PC-9 (cell line): Measurements from ENCODE around the gene LYZL6. TPM values are rescaled to one million over a fixed set of nuclear protein-coding genes. Genes with fewer than 3 reads are reported as not detected.

ENCODE experiments used
- BruUV-seq: library from RNA; stranded (reverse); fragments of 400-500 nt; replicated peaks from 2 replicates; lab custom pipeline; 2021; lab: Mats Ljungman, UMichigan
- CTCF ChIA-PET: fragments of 300-600 bp; sonication (Branson Sonifier 250); formaldehyde crosslinking; loops from one replicate; lab custom pipeline; 2022; ENCODE audit warnings: antibody characterized with exemption; lab: Charles Lee
- POLR2A ChIA-PET: fragments of 300-600 bp; sonication (Branson Sonifier 250); formaldehyde crosslinking; loops from one replicate; lab custom pipeline; 2022; ENCODE audit warnings: antibody characterized with exemption; ENCODE audit not compliant: unreplicated experiment; lab: Charles Lee
- DNase-seq, 2 experiments: peaks; one replicate each; pipeline versions ENCODE4 v3.0.0 to v3.0.0-alpha.2; 2015 to 2022; ENCODE audit warnings: mixed read lengths in 1 of 2
- H2AFZ ChIP-seq: fragments of 200-600 bp; sonication (generic); 2 replicates; pipeline ENCODE4 v1.8.1; 2017; ENCODE audit warnings: antibody characterized with exemption
- H3F3A ChIP-seq: fragments of 200-600 bp; sonication (generic); 2 replicates; pipeline ENCODE4 v1.8.1; 2017; ENCODE audit warnings: antibody characterized with exemption, mild to moderate bottlenecking, low read depth; ENCODE audit not compliant: insufficient read depth
- H3K27ac ChIP-seq: fragments of 200-600 bp; sonication (generic); 2 replicates; pipeline ENCODE4 v1.6.1; 2016; ENCODE audit warnings: mixed run types
- H3K27me3 ChIP-seq: fragments of 200-600 bp; sonication (generic); 2 replicates; pipeline ENCODE4 v1.6.1; 2016; ENCODE audit warnings: low read depth, mixed run types; ENCODE audit not compliant: insufficient read depth
- H3K36me3 ChIP-seq: fragments of 200-600 bp; sonication (generic); 2 replicates; pipeline ENCODE4 v1.6.1; 2016; ENCODE audit warnings: low read depth, mixed run types
- H3K4me1 ChIP-seq: fragments of 200-600 bp; sonication (generic); replicated peaks from 2 replicates; pipeline ENCODE4 v1.6.1; 2016; ENCODE audit warnings: mixed run types; ENCODE audit not compliant: insufficient read depth
- H3K4me2 ChIP-seq: fragments of 200-600 bp; sonication (generic); 2 replicates; pipeline ENCODE4 v1.6.1; 2017; ENCODE audit warnings: mixed run types
- H3K4me3 ChIP-seq: fragments of 200-600 bp; sonication (generic); 2 replicates; pipeline ENCODE4 v1.6.1; 2016; ENCODE audit warnings: mixed run types
- H3K79me2 ChIP-seq: fragments of 200-600 bp; sonication (generic); 2 replicates; pipeline ENCODE4 v1.6.1; 2017; ENCODE audit warnings: low read depth, mixed run types
- H3K9me2 ChIP-seq: fragments of 200-600 bp; sonication (generic); 2 replicates; pipeline ENCODE4 v1.8.1; 2017; ENCODE audit warnings: mild to moderate bottlenecking; ENCODE audit not compliant: insufficient read depth
- H3K9me3 ChIP-seq: fragments of 200-600 bp; sonication (generic); 2 replicates; pipeline ENCODE4 v1.8.1; 2016; ENCODE audit warnings: low read depth; ENCODE audit not compliant: insufficient read depth
- H4K20me1 ChIP-seq: fragments of 200-600 bp; sonication (generic); 2 replicates; pipeline ENCODE4 v1.8.1; 2017; ENCODE audit not compliant: insufficient read depth
- EZH2 ChIP-seq: fragments of 200-600 bp; sonication (generic); IDR thresholded peaks from 2 replicates; pipeline ENCODE4 v1.8.0; 2017; ENCODE audit warnings: antibody characterized with exemption, low read depth
- intact Hi-C: fragments of 100-400 bp; cut with micrococcal nuclease; formaldehyde crosslinking; loops from one replicate; pipeline ENCODE4 v1.10.0; 2022; ENCODE audit not compliant: unreplicated experiment
- total RNA-seq: library from RNA; stranded (reverse); gene quantifications from 2 replicates; pipeline ENCODE4 v1.2.3, GENCODE V29; 2021
- TF ChIP-seq, protein P1 (sequence below): fragments of 200-600 bp; sonication (generic); conservative IDR thresholded peaks from 2 replicates; pipeline ENCODE4 v1.6.1; 2017; ENCODE audit warnings: mixed run types, antibody characterized with exemption, mild to moderate bottlenecking, moderate library complexity

Gene LYZL6
- total RNA-seq, 1 experiment from 2014 or later = not detected

GRCh38 chr17:35917519-35918213 is 25.8 kb downstream of the LYZL6 start:
- Histone ChIP-seq H3K4me1 (no peaks in the 10 kb centered on the region), H3K27ac (no peak overlapping the region), H3K4me2 (no peak overlapping the region), H2AFZ (no peak overlapping the region), H3K79me2 (no peaks in the 10 kb centered on the region), H3K9me2 (no peaks in the 10 kb centered on the region), H3F3A (no peaks in the 10 kb centered on the region), H4K20me1 (no peaks in the 10 kb centered on the region), H3K27me3 (peaks cover 12% of the 10 kb centered on the region; the same call in 1 of the 2 replicates), H3K36me3 (no peaks in the 10 kb centered on the region), H3K4me3 (no peak overlapping the region), H3K9me3 (no peaks in the 10 kb centered on the region)
- no peak for DNase-seq
- ChIA-PET CTCF (no interaction called here), POLR2A (no interaction called here)
- no TSS peak for BruUV-seq
- intact Hi-C loops = no loop called here
- TF ChIP-seq EZH2 = no peak
- TF ChIP-seq, protein P1, sequence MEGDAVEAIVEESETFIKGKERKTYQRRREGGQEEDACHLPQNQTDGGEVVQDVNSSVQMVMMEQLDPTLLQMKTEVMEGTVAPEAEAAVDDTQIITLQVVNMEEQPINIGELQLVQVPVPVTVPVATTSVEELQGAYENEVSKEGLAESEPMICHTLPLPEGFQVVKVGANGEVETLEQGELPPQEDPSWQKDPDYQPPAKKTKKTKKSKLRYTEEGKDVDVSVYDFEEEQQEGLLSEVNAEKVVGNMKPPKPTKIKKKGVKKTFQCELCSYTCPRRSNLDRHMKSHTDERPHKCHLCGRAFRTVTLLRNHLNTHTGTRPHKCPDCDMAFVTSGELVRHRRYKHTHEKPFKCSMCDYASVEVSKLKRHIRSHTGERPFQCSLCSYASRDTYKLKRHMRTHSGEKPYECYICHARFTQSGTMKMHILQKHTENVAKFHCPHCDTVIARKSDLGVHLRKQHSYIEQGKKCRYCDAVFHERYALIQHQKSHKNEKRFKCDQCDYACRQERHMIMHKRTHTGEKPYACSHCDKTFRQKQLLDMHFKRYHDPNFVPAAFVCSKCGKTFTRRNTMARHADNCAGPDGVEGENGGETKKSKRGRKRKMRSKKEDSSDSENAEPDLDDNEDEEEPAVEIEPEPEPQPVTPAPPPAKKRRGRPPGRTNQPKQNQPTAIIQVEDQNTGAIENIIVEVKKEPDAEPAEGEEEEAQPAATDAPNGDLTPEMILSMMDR = no peak

DNA sequence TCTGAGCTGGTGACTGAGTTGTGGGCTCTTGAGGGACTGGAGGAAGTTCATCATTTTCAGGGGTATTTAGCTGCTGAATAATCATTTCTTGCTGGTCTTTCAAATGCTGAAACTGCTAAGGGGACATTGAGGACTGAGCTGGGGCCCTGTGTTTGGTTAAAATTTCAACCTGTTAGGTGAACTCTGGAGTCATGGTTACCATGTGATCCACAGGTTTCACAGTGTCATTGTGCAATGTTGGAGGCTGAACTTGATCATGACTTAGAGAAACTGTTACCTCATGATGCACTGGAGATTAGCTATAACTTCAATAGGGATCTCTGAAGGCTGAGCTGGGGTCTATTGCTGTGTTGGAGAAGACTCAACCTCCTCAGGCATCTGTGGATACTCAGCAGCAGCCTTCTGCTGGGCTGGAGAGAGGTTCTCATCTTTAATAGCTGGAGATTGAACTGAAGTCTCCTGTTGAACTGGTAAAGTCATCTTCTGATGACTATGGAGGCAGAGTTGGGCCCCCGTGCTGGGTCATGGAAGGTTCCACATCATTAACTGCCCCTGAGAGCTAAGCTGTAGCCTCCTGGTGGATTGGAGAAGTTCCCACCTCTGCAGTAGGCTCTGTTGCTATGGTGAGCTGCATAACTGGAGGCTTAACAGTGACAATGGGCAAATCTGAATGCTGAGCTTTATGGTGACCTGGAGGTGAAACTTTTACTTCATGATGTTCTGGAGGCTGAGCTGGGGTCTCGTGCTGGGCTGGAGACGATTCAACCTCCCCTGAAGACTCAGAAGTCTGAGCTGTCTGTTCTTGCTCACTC is 28.2 kb downstream of the LYZL6 start:
- H3K9me3 ChIP-seq = no peaks in the 10 kb centered on the region
- no peak overlapping the region for H3K4me3 ChIP-seq
- no peaks in the 10 kb centered on the region for H4K20me1 ChIP-seq
- no peaks in the 10 kb centered on the region for H3F3A ChIP-seq
- no peaks in the 10 kb centered on the region for H3K4me1 ChIP-seq
- BruUV-seq = no TSS peak
- CTCF ChIA-PET = no interaction called here
- no peak overlapping the region for H2AFZ ChIP-seq
- no peak for DNase-seq
- H3K9me2 ChIP-seq = no peaks in the 10 kb centered on the region
- H3K36me3 ChIP-seq = no peaks in the 10 kb centered on the region
- H3K27ac ChIP-seq = no peak overlapping the region
- H3K79me2 ChIP-seq = no peaks in the 10 kb centered on the region
- no peak overlapping the region for H3K4me2 ChIP-seq
- intact Hi-C loops = no loop called here
- H3K27me3 ChIP-seq = peaks cover 12% of the 10 kb centered on the region; the same call in 1 of the 2 replicates
- TF ChIP-seq, protein P1 = no peak
- no peak for TF ChIP-seq EZH2
- POLR2A ChIA-PET = interaction anchor here (0.7 kb wide), 1 partner anchor 13 kb away, joined by 4 read pairs; no protein-coding TSS in a partner anchor

DNA sequence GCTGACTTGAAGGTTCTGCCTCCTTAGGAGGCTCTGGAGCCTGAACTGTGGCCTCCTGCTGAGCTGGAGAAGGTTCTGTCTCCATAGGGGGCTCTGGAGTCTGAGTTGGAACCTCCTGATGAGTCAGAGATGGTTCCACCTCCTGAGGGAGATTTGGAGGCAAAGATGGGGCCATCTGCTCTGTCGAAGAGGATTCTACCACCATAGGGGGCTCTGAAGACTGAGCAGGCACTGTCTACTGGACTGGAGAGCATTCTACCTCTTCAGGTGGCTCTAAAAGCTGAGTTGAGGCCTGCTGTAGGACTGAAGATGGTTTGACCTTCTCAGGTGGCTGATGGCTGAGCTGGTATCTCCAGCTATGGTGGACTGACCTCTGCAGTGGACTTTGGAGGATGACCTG is 29.2 kb downstream of the LYZL6 start:
- ChIA-PET CTCF (no interaction called here), POLR2A (no interaction called here)
- H4K20me1 ChIP-seq = no peaks in the 10 kb centered on the region
- no peak overlapping the region for H2AFZ ChIP-seq
- no peaks in the 10 kb centered on the region for H3K79me2 ChIP-seq
- H3K4me3 ChIP-seq = no peak overlapping the region
- no peaks in the 10 kb centered on the region for H3K9me3 ChIP-seq
- no peaks in the 10 kb centered on the region for H3K4me1 ChIP-seq
- H3K27ac ChIP-seq = no peak overlapping the region
- no peak for DNase-seq
- no peaks in the 10 kb centered on the region for H3K36me3 ChIP-seq
- TF ChIP-seq EZH2 = no peak
- TF ChIP-seq, protein P1 = no peak
- no peaks in the 10 kb centered on the region for H3K9me2 ChIP-seq
- intact Hi-C loops = no loop called here
- BruUV-seq = no TSS peak
- H3K27me3 ChIP-seq = peaks cover 15% of the 10 kb centered on the region
- H3K4me2 ChIP-seq = no peak overlapping the region
- no peaks in the 10 kb centered on the region for H3F3A ChIP-seq
